Rectal smooth muscle tissue (tissue), 1 donor: ENCODE measurements around the gene HPD.
"Not testable (repeated sequence)": the region's sequence is repeated elsewhere in the genome, so short reads cannot be mapped to it uniquely, and the experiment has no call there.

ENCODE experiments used
- H3K27ac ChIP-seq: one replicate; pipeline ENCODE4 v1.7.0; 2013; ENCODE audit warnings: low read depth, low read length, inconsistent platforms
- H3K27me3 ChIP-seq: one replicate; pipeline ENCODE4 v1.7.0; 2013; ENCODE audit warnings: low read length; ENCODE audit not compliant: control insufficient read depth, insufficient read depth
- H3K36me3 ChIP-seq: one replicate; pipeline ENCODE4 v1.7.0; 2013; ENCODE audit warnings: low read length; ENCODE audit not compliant: control insufficient read depth, insufficient read depth
- H3K4me1 ChIP-seq: one replicate; pipeline ENCODE4 v1.7.0; 2013; ENCODE audit warnings: low read length; ENCODE audit not compliant: control insufficient read depth, insufficient read depth
- H3K4me3 ChIP-seq: one replicate; pipeline ENCODE4 v1.7.0; 2013; ENCODE audit warnings: low read length
- H3K9ac ChIP-seq: one replicate; pipeline ENCODE4 v1.7.0; 2013; ENCODE audit warnings: low read length

The HPD gene

DNA sequence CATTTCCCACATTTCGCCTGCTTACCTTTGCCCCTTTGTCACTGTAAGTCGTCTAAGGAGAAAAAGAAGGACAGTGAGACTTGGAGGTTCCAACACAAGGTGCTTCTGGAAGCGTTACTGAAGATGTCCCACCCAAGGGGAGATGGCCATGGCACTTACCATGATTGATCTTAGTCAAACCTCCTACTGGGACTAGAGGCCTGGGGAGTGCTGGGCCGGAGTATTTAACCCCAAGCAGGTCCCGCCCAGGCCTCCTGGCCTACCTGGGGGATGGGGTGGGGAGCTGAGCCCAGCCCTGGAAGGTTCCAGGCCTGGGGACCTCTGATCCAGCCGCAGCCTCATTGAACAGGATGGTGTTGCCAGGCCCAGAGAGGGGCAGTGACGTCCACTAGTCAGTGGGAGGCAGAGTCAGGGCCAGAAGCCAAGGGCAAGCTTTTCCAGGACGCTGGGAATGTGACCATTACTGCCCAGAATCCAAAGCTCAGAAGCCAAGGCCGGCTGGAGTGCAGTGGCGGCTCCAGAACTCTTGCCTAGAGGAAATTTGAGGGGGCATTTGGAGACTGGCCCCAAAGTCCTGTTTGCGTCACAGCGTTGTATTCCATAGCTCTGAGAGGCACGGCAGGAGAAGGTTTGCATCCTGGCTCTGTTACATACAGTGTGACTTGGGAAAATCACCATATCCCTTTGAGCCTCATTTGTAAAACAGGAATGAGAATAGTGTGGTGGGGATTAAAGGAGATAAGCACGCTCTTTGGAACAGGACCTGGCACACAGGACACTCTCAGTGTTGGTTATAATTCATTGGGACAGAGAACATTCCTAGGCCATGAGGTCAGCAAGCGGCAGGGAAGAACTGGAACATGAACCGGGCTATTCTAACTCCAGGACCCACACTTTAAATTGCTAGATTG, at the start of gene HPD:
HPD (minus strand) TSS at position 198 of the 911 bp plus-strand sequence; CDS start at position 162, 36 bp downstream.
- Histone ChIP-seq H3K9ac (no peak within 1 kb of the TSS), H3K4me3 (no peak within 1 kb of the TSS), H3K27ac (peak within 1 kb of the TSS; percentile 94), H3K27me3 (no peaks in the 10 kb centered on the region), H3K4me1 (peaks cover 15% of the 10 kb centered on the region), H3K36me3 (no peaks in the 10 kb centered on the region)

DNA sequence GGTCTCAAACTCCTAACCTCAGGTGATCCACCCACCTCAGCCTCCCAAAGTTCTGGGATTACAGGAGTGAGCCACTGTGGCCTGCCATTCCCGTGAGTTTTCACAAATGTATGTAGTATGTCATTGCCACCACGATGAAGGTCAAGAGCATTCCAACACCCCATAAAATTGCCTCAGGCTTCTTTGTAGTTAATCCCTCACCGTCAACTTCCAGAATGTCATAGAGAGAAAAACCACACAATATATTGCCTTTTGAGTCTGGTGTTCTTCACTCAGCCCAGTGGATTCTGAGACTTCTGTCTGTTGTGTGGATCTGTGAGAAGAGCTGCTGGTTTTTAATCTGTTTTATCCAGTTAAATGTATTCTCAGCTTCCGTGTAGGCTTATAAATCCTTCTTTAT, 47.1 kb upstream of the HPD start:
- Histone ChIP-seq H3K4me1 (no peaks in the 10 kb centered on the region), H3K27me3 (no peaks in the 10 kb centered on the region), H3K4me3 (no peak overlapping the region), H3K9ac (no peak overlapping the region), H3K36me3 (peaks cover 30% of the 10 kb centered on the region), H3K27ac (no peak overlapping the region)

DNA sequence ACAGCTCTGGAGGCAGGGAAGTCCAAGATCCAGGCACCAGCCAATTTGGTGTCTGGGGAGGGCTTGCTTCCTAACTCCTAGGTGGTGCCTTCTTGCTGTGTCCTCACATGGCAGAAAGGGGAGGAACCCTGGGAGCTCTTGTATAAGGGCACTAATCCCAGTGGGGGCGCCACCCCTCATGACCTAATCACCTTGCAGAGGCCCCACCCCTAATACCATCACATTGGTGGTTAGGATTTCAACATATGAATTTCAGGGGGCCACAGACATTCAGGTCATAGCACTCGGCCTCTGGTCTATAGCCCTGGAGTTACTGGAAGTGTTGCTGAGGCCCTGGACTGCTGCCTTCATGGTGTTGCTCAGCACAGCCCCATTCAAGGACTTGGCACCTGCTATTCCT, 44.5 kb upstream of the HPD start:
- Histone ChIP-seq H3K27me3 (no peaks in the 10 kb centered on the region), H3K4me1 (no peaks in the 10 kb centered on the region), H3K9ac (no peak overlapping the region), H3K4me3 (no peak overlapping the region), H3K27ac (no peak overlapping the region), H3K36me3 (peaks cover 32% of the 10 kb centered on the region)

DNA sequence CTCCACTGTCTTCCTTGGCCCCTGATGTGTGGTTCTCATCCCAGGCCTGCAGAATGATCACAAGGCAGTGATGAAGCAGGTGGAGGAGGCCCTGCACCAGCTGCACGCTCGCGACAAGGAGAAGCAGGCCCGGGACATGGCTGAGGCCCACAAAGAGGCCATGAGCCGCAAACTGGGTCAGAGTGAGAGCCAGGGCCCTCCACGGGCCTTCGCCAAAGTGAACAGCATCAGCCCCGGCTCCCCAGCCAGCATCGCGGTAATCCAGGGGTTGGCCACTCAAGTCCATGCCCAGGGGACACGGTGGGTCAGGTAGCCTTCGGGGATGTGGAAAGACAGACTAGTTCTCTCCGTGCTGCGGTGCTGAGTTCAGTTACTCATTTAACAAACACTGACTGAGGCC, 40.9 kb upstream of the HPD start:
- Histone ChIP-seq H3K36me3 (peaks cover 35% of the 10 kb centered on the region), H3K4me1 (no peaks in the 10 kb centered on the region), H3K27ac (no peak overlapping the region), H3K9ac (no peak overlapping the region), H3K27me3 (no peaks in the 10 kb centered on the region), H3K4me3 (no peak overlapping the region)

DNA sequence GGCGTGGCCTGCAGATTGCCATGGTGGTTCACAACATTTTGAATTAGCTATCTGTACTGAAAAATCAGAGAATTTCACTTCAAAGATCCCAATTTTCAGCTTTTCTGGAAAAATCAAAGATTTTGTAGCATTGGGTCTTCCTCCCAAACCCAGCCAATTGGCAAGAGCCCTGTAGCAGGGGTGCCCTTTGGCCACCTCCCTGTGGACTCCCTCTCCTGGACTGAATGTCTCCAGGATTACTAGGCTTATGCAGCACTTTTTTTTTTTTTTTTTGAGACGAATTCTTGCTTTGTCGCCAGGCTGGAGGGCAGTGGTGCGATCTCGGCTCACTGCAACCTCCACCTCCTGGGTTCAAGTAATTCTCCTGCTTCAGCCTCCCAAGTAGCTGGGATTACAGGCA, 39.6 kb upstream of the HPD start:
- peaks cover 33% of the 10 kb centered on the region for H3K36me3 ChIP-seq
- no peak overlapping the region for H3K9ac ChIP-seq
- no peaks in the 10 kb centered on the region for H3K27me3 ChIP-seq
- H3K27ac ChIP-seq, result no peak overlapping the region
- H3K4me3 ChIP-seq, result no peak overlapping the region
- no peaks in the 10 kb centered on the region for H3K4me1 ChIP-seq

DNA sequence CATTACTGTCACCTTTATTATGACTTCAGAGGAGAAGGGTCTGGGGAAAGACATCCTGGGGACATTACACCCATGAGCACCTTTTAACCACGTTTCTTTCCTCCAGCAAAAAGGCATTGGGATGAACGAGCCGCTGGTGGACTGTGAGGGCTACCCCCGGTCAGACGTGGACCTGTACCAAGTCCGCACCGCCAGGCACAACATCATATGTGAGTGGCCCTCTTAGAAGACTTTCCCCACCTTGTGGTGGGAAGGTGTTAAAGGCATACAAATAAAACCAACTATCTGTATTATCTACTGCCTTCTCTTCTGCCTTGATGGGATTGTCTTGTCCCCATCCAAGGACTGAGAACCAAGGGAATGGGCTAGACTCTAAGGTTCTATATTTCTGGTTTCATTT, 36.0 kb upstream of the HPD start:
- peaks cover 17% of the 10 kb centered on the region for H3K36me3 ChIP-seq
- no peak overlapping the region for H3K4me3 ChIP-seq
- H3K9ac ChIP-seq, result no peak overlapping the region
- H3K27ac ChIP-seq, result no peak overlapping the region
- H3K4me1 ChIP-seq, result peaks cover 5% of the 10 kb centered on the region
- H3K27me3 ChIP-seq, result no peaks in the 10 kb centered on the region

DNA sequence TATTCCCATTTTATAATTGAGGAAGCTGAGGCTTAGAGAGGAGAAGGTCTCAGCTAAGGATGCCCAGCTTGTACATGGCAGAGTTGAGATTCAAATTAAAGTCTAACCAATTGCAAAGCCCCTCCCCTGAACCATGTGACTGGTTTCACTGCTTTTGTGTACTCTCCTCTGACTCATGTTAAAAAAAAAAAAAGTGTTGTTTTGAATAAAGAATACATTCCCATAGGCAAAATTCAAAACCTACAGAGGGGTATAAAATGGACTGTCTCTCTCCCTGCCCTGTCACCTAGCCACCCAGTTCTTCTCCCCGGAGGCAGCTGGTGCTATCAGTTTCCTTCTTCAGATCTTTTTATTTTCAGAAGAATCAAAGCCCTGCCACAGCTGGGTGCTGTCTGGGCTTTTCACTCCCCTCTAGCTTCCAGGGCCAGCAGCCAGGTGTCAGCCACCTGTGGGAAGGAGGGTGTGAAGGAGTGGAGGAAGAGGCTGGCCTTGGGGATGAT, 35.4 kb upstream of the HPD start:
- H3K4me3 ChIP-seq, result no peak overlapping the region
- H3K27me3 ChIP-seq, result no peaks in the 10 kb centered on the region
- H3K27ac ChIP-seq, result no peak overlapping the region
- peaks cover 9% of the 10 kb centered on the region for H3K4me1 ChIP-seq
- no peak overlapping the region for H3K9ac ChIP-seq
- H3K36me3 ChIP-seq, result peaks cover 12% of the 10 kb centered on the region

DNA sequence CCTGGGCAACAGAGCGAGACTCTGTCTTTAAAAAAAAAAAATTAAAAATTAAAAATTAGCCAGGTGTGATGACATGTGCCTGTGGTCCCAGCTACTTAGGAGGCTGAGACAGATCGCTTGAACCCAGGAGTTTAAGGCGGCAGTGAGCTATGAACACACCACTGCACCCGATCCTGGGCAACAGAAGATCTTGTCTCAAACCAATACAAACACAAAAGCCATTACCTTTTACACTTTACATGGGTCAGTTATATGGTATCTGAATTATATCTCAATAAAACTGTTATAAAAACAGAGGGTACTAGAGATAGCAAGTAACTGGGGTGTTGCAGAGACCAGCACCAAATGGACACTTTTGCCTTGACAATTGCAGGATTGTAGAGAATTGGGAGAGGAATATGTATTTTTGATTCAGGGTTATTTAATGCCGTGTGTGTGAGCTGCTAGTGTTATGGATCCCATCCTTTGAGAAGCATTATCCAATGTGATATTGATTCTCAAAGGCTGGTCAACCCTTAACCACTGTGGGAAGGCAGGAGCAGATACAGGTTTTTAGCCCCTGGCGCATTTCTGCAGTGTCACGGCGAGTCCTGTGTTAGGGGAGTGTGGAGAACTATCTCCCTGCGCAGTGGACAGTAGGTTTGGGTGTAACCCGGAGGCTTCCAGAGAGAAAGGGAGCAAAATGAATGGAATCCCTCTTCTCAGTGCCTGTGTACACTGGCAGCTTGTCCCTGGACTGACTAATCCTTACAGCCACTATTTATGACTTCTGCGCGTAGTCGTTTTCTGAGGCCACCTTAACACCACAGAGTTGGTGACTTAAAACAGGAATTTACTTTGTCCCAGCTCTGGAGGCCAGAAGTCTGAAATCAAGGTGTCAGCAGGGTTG, 34.3 kb upstream of the HPD start:
- Histone ChIP-seq H3K9ac (no peak overlapping the region), H3K27me3 (no peaks in the 10 kb centered on the region), H3K36me3 (peaks cover 10% of the 10 kb centered on the region), H3K4me3 (no peak overlapping the region), H3K4me1 (peaks cover 9% of the 10 kb centered on the region), H3K27ac (no peak overlapping the region)

DNA sequence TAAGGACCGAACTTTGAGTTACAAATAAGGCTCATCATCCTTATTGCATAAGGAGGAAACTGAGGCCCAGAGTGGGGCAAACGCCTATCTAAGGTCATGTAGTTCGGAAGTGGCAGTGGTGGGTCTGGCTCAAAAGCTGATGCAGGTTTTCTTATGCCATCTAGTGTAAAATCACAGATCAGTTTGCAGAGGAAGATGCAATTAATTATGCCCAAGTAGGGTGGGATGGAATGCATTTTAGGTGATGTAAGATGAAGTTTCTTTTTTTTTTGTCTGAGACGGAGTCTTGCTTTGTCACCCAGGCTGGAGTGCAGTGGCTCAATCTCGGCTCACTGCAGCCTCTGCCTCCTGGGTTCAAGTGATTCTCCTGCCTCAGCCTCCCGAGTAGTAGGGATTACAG, 31.0 kb upstream of the HPD start:
- Histone ChIP-seq H3K9ac (peak overlapping the region; percentile 99), H3K4me3 (peak overlapping the region; percentile 96)
- H3K4me1 ChIP-seq, H3K27ac ChIP-seq, H3K27me3 ChIP-seq, H3K36me3 ChIP-seq: not testable (repeated sequence)

DNA sequence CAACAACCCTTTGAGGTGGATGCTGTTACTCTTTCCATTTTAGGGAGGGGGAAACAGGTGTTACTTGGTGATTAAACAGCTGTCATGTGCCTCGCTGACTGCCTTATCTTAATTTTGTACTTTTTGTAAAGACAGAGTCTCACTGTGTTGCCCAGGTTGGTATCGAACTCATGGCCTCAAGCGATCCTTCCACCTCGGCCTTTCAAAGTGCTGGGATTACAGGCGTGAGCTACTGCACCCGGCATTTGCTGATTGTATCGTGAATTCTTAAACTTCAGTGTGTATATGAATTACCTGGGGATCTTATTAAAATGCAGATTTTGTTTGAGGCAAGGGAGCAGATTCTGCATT, 30.6 kb upstream of the HPD start:
- Histone ChIP-seq H3K27me3 (no peaks in the 10 kb centered on the region), H3K36me3 (no peaks in the 10 kb centered on the region), H3K27ac (peak overlapping the region; percentile 98), H3K4me1 (peaks cover 9% of the 10 kb centered on the region), H3K9ac (peak overlapping the region; percentile 99), H3K4me3 (peak overlapping the region; percentile 96)

DNA sequence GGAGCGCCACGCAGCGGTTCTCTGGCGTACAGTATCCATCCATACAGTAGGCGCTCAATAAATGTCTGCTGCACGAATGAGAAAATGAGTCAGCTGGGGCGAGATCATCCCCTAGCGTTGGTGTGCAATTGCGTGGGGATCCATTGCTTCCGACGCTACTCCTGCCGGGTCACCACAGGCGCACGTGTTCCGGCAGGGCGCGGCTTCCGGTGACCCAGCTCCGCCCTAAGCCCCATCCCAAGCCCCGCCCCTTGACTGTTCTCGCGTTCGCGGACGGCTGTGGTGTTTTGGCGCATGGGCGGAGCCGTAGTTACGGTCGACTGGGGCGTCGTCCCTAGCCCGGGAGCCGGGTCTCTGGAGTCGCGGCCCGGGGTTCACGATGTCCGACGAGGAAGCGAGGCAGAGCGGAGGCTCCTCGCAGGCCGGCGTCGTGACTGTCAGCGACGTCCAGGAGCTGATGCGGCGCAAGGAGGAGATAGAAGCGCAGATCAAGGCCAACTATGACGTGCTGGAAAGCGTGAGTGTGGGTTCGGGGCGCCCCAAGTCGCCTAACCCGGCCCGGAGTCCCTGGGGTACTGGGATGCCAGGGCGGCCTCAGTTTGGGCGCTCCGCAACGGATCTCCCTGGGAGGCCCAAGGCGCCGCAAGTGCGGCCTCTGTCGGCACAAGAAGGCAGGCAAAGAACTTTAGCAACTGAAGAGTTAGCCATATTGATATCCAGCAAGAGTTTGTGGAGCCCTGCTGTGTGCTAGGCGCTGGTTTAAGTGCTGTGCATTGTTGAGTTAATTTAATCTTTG, 30.0 kb upstream of the HPD start, which contains the start of gene PSMD9:
PSMD9 (plus strand) TSS at position 313 of the 796 bp plus-strand sequence; CDS start at position 380, 67 bp downstream.
- H3K27ac ChIP-seq, result peak within 1 kb of the TSS; percentile 98

DNA sequence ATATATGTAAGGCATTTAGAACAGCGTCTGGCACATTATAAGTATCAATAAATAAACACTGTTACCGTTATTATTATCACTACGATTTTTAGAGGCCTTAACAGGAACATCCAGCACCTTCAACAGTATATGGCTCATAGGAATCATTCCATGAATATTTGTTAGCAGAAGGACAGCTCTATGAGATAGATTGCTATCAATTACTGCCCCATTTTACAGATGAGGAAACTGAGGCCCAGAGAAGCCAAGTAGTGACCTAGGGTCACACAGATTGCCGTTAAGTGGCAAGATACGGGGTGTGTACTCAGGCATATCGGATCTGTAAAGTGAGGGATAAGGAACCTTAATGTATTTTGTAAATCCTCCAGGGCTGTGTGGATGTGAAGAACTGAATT, 29.4 kb upstream of the HPD start:
- no peak overlapping the region for H3K9ac ChIP-seq
- peak overlapping the region; percentile 53 for H3K27ac ChIP-seq
- H3K4me3 ChIP-seq, result peak overlapping the region; percentile 96
- H3K36me3 ChIP-seq, result no peaks in the 10 kb centered on the region
- no peaks in the 10 kb centered on the region for H3K27me3 ChIP-seq
- H3K4me1 ChIP-seq, result peaks cover 9% of the 10 kb centered on the region

More for the DNA sequence above, 30.0 kb upstream of the HPD start, which contains the start of gene PSMD9:
- H3K27me3 ChIP-seq, result no peaks in the 10 kb centered on the region
- peak within 1 kb of the TSS; percentile 99 for H3K9ac ChIP-seq
- no peaks in the 10 kb centered on the region for H3K36me3 ChIP-seq
- H3K4me1 ChIP-seq, result peaks cover 9% of the 10 kb centered on the region
- peak within 1 kb of the TSS; percentile 96 for H3K4me3 ChIP-seq
